Fibroblast of the aortic adventitia (primary cell): Measurements from ENCODE around the gene DVL2. TPM values are rescaled to one million over a fixed set of nuclear protein-coding genes. Genes with fewer than 3 reads are reported as not detected.

Experiments
- DNase-seq: peaks from one replicate; pipeline ENCODE4 v3.0.0-alpha.2; 2010; ENCODE audit warnings: low read depth
- H3K4me3 ChIP-seq: 2 replicates; pipeline ENCODE4 v1.5.1; 2011; ENCODE audit warnings: low read depth, mild to moderate bottlenecking, control low read depth, low read length, moderate library complexity
- total RNA-seq: library from RNA; depleted of rRNA; stranded (reverse); fragments of >200 nt; gene quantifications from 2 replicates; pipeline ENCODE4 v1.2.3, GENCODE V29; 2012; ENCODE audit warnings: low replicate concordance
- TF ChIP-seq, protein P1 (sequence below): IDR thresholded peaks from 2 replicates; pipeline ENCODE4 v1.5.1; 2011; ENCODE audit warnings: mild to moderate bottlenecking, low read length, control low read depth, inconsistent platforms; ENCODE audit not compliant: insufficient read depth

The DVL2 gene
- total RNA-seq, 1 donor: 67.7 TPM

- TF ChIP-seq, protein P1, sequence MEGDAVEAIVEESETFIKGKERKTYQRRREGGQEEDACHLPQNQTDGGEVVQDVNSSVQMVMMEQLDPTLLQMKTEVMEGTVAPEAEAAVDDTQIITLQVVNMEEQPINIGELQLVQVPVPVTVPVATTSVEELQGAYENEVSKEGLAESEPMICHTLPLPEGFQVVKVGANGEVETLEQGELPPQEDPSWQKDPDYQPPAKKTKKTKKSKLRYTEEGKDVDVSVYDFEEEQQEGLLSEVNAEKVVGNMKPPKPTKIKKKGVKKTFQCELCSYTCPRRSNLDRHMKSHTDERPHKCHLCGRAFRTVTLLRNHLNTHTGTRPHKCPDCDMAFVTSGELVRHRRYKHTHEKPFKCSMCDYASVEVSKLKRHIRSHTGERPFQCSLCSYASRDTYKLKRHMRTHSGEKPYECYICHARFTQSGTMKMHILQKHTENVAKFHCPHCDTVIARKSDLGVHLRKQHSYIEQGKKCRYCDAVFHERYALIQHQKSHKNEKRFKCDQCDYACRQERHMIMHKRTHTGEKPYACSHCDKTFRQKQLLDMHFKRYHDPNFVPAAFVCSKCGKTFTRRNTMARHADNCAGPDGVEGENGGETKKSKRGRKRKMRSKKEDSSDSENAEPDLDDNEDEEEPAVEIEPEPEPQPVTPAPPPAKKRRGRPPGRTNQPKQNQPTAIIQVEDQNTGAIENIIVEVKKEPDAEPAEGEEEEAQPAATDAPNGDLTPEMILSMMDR: no peak
- peak; percentile 98 for DNase-seq
- H3K4me3 ChIP-seq: peak overlapping the region; percentile 99
Measured at GRCh38 chr17:7242717-7243452, 8.6 kb upstream of the DVL2 start.

GRCh38 chr17:7241783-7242716, 7.7 kb upstream of the DVL2 start, which contains the start of gene GABARAP:
TSS of gene GABARAP (minus strand) at chr17:7242449. CDS start at chr17:7242330, 119 bp downstream.
- TF ChIP-seq, protein P1: no peak
- H3K4me3 ChIP-seq: peak within 1 kb of the TSS; percentile 99
- peak; percentile 96 for DNase-seq

- DNase-seq: peak; percentile 52
- TF ChIP-seq, protein P1: no peak
- peak overlapping the region; percentile 99 for H3K4me3 ChIP-seq
Measured at GRCh38 chr17:7241090-7241733, 6.9 kb upstream of the DVL2 start.

DNA sequence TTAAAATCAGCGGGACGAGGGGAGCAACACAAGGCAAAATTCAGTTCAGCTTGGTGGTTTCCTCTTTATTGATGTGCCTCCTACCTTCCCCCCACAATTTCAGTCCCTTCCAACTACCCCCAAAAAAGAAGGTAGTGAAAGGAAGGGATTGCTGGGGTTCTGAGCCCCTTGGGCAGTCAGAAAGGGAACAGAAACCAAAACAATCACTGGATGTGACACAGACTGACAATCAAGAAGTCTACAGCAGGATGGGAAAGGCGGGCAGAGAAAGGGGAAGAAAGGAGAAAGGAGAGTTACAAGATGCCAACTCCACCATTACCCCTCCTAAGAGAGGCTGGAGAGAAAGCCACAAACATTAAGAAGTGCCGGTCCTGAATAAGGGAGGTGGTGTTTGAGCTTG, 6.1 kb upstream of the DVL2 start:
- no peak for DNase-seq
- TF ChIP-seq, protein P1: no peak
- peak overlapping the region; percentile 99 for H3K4me3 ChIP-seq

DNA sequence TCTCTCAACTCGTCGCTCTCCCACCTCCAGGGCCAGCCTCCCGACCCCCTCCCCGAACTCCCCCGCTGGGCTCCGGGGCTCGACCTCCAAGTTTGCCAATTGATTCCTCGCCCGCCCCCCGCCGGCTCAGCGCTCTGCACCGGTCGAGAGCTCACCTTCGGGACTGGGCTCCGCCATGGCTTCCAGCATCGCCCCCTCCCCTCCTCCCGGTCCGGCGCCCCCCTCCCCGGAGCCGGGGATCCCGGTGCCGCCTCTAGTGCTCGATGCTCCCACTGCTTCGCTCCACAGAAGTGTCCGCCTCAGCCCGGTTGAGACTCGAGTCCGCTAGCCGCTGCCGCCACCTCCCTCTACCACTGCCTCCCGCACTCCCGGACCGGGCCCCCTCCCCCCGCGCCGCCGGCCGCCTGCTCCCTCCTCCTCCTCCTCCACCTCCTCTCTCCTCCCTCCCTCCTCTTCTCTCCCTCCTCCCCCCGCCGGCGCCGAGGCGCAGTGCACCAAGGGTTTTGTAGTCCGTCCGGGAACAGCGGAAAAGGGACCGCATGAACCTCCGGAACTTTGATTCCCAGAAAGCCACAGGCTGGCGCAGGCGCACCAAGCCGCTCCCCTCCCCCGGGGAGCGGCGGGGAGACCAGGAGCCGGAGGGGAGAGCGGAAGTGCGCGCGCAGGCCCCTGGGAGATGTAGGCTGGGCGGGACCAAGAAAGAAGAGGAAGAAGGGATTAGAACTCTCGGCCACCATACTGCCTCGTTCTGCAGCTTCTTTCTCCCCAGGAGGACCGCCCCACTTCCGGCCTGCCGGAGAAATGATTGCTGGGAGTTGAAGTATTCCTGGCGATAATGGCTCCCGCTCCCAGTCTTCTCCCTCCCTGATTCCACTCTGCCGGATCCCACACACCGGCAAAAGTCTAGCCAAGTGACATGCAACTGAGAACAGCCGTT, 5.0 kb upstream of the DVL2 start, which contains the start of gene PHF23:
TSS of gene PHF23 (minus strand) at position 367 of the 937 bp plus-strand sequence. CDS start at position 189, 178 bp downstream.
- TF ChIP-seq, protein P1: no peak
- H3K4me3 ChIP-seq: peak within 1 kb of the TSS; percentile 99
- DNase-seq: peak; percentile 99
